HG03457 (cell line): ENCODE results near the gene ARID5A.

Experiments used
- ATAC-seq: cut with Tn5 transposase; IDR thresholded peaks from one replicate; pipeline ENCODE4 v1.9.1; 2021; ENCODE audit warnings: moderate number of reproducible peaks; ENCODE audit not compliant: unreplicated experiment

ARID5A gene

DNA sequence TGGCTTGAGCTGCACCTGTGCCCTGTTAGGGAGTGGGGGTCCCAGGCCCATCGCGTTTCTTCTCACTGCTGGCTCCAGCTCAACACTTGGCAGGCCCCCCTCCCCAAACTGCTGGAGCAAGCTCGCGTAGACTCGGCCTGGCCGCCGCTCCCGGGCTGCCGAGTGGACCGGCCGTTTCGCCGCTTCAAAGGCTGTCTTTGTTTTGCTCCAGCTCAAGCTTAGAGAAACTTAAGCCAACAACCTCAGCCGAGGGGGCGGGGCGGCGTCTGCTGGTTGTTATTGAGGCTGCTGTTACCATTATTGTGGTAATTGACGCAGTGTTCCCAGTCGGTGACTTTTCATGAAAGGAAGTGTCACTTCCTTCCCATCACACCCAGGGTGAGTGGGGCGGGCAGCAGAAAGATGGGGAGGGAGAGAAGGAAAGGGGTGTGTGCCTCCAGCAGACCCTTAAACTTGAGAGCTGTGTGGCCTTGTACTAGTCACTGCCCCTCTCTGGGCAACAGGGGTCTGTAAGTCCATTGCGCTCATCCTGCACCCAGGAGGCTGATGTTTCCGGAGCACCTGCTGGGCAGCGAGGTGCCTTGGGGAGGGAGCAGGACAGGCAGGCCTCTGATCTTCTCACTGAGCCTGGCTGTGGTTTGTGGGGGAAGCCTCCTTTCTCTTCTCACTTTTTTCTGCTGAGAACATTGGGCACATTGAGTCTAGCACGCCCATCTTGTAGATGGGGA lies 2.1 kb downstream of the ARID5A start:
- ATAC-seq = no peak

- no peak for ATAC-seq
Observed at GRCh38 chr2:96539215-96539920, 2.8 kb downstream of the ARID5A start.

GRCh38 chr2:96540136-96540535 lies 3.6 kb downstream of the ARID5A start:
- ATAC-seq = no peak

DNA sequence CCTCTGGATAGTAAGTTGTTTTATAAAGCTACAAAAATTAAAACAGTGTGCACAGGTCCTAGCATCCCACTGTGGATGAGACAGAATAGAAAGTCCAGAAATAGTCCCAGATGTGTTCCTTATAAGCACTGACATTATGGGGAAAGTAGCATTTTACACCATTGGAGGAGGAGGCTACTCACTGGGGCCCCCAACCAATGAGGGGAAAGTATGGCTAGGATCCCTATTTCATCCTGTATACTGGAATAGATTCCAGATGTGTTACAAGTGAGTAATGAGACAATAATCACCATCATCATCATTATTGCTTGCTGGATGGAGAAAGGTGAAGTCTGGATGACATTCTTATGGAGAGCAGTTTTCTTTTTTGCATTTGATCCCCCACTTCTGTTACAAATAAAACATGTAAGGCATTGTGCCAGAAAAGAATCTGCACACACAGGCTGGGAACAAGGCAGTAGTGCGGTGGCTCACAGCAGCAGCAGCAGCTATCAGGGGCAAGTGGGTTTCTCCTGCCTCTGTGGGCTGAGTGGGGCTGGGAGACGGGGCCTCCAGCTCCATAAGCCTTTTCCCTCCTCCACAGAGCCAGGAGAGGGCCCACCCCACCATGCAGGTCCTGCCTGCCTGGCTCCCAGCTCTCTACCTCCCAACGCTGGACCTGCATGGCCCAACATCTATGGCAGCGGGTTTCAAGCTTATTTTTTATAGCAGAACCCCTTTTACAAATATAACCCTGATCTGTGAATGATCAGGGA lies 5.0 kb downstream of the ARID5A start:
- no peak for ATAC-seq

- no peak for ATAC-seq
Observed at GRCh38 chr2:96542357-96542977, 5.9 kb downstream of the ARID5A start.

DNA sequence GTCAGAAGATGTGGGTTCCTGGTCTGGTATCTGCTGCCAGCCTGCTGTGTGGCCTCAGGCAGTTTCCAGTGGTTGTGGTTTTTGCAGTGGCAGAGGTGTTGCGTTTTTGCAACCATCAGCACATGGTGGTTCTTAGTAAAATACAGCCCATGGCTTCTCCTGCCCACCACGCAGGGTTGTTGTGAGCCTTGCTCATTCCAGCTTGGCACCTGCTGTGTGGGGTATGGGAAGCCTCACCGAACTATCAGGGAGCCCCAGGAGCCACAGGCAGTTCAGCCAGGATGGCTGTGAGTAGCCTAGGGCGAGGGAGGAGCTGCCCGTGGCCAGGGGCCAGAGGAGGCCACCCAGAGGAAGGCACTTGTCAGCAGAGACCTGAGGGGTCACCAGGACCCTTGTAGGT lies 9.8 kb downstream of the ARID5A start:
- ATAC-seq = no peak

- ATAC-seq = no peak
Observed at GRCh38 chr2:96546797-96547196, 10.2 kb downstream of the ARID5A start.

DNA sequence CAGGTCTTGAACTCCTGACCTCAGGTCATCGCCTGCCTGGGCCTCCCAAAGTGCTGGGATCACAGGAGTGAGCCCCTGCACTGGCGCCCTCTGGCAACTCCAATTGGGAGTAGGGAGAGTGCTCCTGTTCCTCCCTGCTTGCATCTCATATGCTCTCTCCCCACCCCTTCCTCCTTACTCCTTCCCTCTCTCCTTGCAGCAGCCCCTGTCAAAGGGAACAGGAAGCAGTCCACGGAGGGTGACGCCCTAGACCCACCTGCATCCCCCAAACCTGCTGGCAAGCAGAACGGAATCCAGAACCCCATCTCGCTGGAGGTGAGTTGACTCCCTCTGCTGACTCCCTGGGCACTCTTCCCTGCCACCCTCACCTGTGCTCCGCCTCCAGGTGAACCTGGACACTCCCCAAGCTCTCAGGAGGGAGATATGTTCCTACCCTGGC lies 10.7 kb downstream of the ARID5A start:
- no peak for ATAC-seq

DNA sequence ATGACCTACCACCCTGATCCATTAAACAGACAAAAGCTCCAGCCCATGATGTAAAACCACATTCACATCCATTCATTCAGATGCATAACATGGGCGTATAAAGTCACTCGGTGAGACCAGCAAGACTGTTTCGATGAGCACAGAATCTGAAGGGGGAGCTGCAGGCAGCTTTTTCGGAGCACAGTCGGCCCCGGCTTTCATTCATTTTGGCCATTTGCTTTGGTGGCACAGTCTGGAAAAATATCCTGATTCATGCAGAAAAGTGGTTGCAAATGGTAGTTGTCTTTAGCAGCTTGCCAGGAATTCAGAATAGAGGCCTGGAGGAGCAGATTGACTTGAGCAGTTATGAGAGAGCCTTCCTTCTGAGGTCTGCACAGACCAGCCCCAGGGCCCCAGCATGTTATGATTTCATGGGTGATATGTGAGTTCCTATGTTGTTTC lies 11.2 kb downstream of the ARID5A start:
- no peak for ATAC-seq

- no peak for ATAC-seq
Observed at GRCh38 chr2:96548558-96549465, 12.3 kb downstream of the ARID5A start.

GRCh38 chr2:96549466-96549785 lies 12.9 kb downstream of the ARID5A start:
- no peak for ATAC-seq

DNA sequence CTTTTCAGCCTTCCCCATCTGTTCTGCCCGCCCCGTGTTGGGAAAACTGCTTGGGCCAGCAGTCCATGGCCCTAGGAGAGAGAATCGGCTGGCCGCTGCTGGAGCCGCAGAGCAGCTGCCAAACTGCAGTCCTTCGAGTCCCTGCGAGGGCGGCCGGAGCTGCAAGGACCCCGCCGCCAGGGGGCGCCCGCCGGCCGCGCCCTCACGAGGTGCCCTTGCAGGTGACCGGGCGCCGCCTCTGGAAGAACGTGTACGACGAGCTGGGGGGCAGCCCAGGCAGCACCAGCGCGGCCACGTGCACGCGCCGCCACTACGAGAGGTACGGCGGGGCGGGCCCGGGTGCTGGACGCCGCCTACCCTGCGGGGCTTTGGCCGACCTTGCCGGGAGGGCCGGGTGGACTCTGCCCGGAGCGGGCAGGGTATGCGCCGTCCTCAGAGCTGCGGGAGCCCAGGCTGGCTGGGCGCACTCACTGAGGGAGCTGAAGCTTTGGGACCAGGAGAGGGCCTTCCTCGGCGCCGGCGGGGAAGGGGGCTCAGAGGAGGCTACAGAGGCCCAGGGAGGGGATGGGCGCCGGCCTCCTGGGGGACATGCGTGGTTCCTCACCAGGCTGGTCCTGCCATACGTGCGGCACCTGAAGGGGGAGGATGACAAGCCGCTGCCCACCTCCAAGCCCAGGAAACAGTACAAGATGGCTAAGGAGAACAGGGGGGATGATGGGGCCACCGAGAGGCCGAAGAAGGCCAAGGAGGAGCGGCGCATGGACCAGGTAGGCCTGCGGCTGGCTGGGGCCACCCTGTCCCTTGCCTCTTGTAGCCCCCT lies 13.6 kb downstream of the ARID5A start:
- no peak for ATAC-seq

DNA sequence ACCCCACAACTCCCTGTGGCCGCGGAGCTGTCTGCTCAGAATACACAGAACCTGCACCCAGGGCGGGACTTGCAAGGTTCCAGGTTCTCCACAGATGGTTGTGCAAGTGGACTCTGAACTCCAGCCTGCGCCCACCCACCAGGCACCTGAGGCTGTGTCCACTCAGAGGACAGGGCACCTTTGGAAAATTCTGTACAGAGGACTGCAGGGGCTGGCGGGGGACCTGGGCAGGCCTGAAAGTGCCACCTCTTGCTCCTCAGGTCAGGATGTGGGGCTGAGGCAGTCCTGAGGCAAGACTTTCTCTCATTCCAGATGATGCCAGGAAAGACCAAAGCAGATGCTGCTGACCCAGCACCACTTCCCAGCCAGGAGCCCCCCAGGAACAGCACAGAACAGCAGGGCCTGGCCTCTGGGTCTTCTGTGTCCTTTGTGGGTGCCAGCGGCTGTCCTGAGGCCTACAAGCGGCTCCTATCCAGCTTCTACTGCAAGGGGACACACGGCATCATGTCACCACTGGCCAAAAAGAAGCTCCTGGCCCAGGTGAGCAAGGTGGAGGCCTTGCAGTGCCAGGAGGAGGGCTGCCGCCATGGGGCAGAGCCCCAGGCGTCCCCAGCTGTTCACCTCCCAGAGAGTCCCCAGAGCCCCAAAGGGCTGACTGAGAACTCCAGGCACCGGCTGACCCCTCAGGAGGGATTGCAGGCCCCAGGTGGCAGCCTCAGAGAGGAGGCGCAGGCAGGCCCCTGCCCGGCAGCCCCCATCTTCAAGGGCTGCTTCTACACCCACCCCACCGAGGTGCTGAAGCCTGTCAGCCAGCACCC lies 14.4 kb downstream of the ARID5A start:
- no peak for ATAC-seq

GRCh38 chr2:96551605-96552314 lies 15.2 kb downstream of the ARID5A start:
- ATAC-seq = no peak

GRCh38 chr2:96552315-96553175 lies 16.0 kb downstream of the ARID5A start:
- ATAC-seq = no peak

- ATAC-seq = no peak
Observed at GRCh38 chr2:96553176-96553956, 16.8 kb downstream of the ARID5A start.
